Measurements from ENCODE around the gene TSNAX.

Gene TSNAX

DNA sequence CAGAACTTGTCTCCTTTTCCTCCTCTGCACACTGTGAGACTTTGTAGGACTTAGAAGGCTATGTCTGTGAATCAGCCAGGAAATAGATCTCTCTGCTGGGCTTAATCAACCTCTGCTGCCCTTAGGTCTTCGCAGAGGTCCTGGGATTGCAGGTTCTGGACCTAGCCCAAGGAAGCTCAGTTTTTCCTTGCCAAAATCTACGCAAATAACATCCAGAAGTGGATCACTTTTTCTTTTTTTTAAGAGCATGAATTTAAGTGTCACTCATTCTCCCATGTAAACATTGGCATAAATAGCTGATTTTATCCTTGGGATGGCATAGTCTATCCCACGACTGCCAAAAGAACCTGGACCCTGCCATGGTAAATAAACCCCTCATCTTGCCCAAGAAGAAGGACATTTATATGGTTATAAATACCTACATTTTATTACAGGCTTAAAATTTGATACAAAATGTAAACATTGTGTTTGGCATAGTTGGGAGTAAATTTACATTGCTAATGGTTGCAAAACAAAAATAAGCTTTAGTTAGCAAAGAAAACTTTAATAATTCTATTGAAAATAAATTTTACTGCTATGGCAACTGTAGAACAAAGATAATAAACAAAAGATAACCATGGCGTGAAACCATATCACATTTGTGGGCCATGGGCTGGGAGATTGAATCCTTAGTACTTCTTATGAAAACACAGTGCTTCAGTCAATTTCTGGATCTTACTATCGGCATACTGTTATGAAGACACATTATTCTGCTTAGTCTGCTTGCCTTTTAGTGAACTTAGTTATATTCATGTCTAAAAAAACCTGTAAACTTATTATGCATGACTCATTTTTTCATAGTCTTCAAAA lies 73.6 kb downstream of the TSNAX start:
- no peak for DNase-seq (ENCODE audit: low read depth, low spot score)
- no peak overlapping the region for H3K4me3 ChIP-seq (ENCODE audit: insufficient read length, low read depth)
- no peaks in the 10 kb centered on the region for H3K4me1 ChIP-seq (ENCODE audit: insufficient read depth, insufficient read length)
- H3K36me3 ChIP-seq (ENCODE audit: insufficient read depth, insufficient read length, low read length) = no peaks in the 10 kb centered on the region
- TF ChIP-seq YY1 (IDR thresholded peaks at IDR 0.05; ENCODE audit: insufficient read depth, insufficient read length) = no peak
- peaks cover 3% of the 10 kb centered on the region for H3K27me3 ChIP-seq (ENCODE audit: insufficient read depth, insufficient read length)
- H3K9ac ChIP-seq (ENCODE audit: insufficient read length, low read depth) = no peak overlapping the region
- no peaks in the 10 kb centered on the region for H3K9me3 ChIP-seq (ENCODE audit: insufficient read depth, low read length)

DNA sequence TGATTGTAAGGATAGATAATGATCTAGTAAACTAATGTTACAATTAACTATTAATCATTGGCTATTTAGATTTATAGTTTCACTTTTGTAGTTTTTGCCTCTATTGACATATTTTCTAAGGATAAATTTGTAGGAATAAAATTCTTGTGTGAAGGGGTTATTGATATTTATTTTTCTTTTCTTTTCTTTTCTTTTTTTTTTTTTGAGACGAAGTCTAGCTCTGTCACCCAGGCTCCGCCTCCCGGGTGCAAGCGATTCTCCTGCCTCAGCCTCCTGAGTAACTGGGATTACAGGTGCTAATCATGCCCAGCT lies 74.2 kb downstream of the TSNAX start:
- no peaks in the 10 kb centered on the region for H3K36me3 ChIP-seq (ENCODE audit: insufficient read depth, insufficient read length, low read length)
- H3K4me1 ChIP-seq (ENCODE audit: insufficient read depth, insufficient read length) = no peaks in the 10 kb centered on the region
- H3K27me3 ChIP-seq (ENCODE audit: insufficient read depth, insufficient read length) = peaks cover 3% of the 10 kb centered on the region
- H3K9me3 ChIP-seq (ENCODE audit: insufficient read depth, low read length) = no peaks in the 10 kb centered on the region
- no peak overlapping the region for H3K9ac ChIP-seq (ENCODE audit: insufficient read length, low read depth)
- no peak overlapping the region for H3K4me3 ChIP-seq (ENCODE audit: insufficient read length, low read depth)
- no peak for DNase-seq (ENCODE audit: low read depth, low spot score)
- TF ChIP-seq SUZ12 (IDR thresholded peaks at IDR 0.05; ENCODE audit: extremely low read depth, insufficient read depth, insufficient read length) (no peak), YY1 (IDR thresholded peaks at IDR 0.05; ENCODE audit: insufficient read depth, insufficient read length) (no peak), ZNF274 (IDR thresholded peaks at IDR 0.05; ENCODE audit: low read depth, low read length) (no peak)

DNA sequence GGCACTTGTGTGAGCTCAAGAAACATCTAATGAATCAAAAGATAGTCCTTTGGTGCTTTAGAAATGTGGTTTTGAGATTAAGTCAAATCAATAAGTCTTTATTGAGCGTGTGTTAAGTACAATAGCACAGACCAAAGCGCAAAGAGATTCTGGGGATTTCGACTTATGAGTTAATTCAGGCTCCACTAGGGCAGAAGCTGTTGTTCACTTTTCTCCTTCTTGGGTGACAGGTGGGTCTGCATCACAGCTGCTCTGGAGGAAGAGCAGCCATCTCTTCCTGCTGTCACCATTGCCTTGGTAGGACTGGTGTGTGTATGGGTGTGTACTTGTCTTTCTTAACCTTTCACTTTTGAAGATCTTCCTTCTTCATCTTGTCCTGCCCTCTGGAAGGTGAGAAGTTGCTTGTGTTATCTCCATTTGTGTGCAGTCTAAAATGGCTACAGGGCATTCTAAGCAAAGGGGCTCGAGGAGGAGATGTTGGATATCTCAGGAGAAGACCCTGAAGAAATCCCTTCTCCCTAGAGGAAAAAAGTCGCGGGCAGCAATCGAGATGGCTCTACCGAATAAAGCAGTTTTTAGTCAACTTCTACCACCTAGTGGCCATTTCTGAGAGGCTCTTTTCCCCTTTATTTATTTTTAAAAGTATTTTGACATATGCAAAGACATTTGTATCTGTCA lies 75.3 kb downstream of the TSNAX start:
- H3K36me3 ChIP-seq (ENCODE audit: insufficient read depth, insufficient read length, low read length) = no peaks in the 10 kb centered on the region
- H3K27me3 ChIP-seq (ENCODE audit: insufficient read depth, insufficient read length) = peaks cover 3% of the 10 kb centered on the region
- H3K9ac ChIP-seq (ENCODE audit: insufficient read length, low read depth) = no peak overlapping the region
- TF ChIP-seq SUZ12 (IDR thresholded peaks at IDR 0.05; ENCODE audit: extremely low read depth, insufficient read depth, insufficient read length) = no peak
- TF ChIP-seq YY1 (IDR thresholded peaks at IDR 0.05; ENCODE audit: insufficient read depth, insufficient read length) = no peak
- TF ChIP-seq ZNF274 (IDR thresholded peaks at IDR 0.05; ENCODE audit: low read depth, low read length) = no peak
- no peaks in the 10 kb centered on the region for H3K4me1 ChIP-seq (ENCODE audit: insufficient read depth, insufficient read length)
- H3K9me3 ChIP-seq (ENCODE audit: insufficient read depth, low read length) = no peaks in the 10 kb centered on the region
- peak; percentile 63 for DNase-seq (ENCODE audit: low read depth, low spot score)
- no peak overlapping the region for H3K4me3 ChIP-seq (ENCODE audit: insufficient read length, low read depth)

DNA sequence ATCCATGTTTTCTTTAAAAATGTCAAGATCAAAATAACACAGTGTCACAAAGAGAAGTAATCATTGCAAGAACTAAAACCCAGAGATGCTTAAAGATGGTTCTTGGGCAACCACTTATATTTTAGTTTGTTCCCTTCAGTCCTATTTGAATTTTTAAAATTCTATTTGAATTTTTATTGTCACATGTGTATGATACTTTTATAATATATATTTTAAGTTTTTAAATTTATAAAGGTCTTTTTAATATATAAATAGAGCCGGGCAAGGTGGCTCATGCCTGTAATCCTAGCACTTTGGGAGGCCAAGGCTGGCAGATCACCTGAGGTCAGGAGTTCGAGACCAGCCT lies 75.8 kb downstream of the TSNAX start:
- TF ChIP-seq SUZ12 (IDR thresholded peaks at IDR 0.05; ENCODE audit: extremely low read depth, insufficient read depth, insufficient read length) = no peak
- no peak for TF ChIP-seq ZNF274 (IDR thresholded peaks at IDR 0.05; ENCODE audit: low read depth, low read length)
- TF ChIP-seq YY1 (IDR thresholded peaks at IDR 0.05; ENCODE audit: insufficient read depth, insufficient read length) = no peak
- no peak overlapping the region for H3K4me3 ChIP-seq (ENCODE audit: insufficient read length, low read depth)
- peaks cover 3% of the 10 kb centered on the region for H3K27me3 ChIP-seq (ENCODE audit: insufficient read depth, insufficient read length)
- H3K9ac ChIP-seq (ENCODE audit: insufficient read length, low read depth) = no peak overlapping the region
- H3K9me3 ChIP-seq (ENCODE audit: insufficient read depth, low read length) = no peaks in the 10 kb centered on the region
- no peak for DNase-seq (ENCODE audit: low read depth, low spot score)
- H3K36me3 ChIP-seq (ENCODE audit: insufficient read depth, insufficient read length, low read length) = no peaks in the 10 kb centered on the region
- no peaks in the 10 kb centered on the region for H3K4me1 ChIP-seq (ENCODE audit: insufficient read depth, insufficient read length)

DNA sequence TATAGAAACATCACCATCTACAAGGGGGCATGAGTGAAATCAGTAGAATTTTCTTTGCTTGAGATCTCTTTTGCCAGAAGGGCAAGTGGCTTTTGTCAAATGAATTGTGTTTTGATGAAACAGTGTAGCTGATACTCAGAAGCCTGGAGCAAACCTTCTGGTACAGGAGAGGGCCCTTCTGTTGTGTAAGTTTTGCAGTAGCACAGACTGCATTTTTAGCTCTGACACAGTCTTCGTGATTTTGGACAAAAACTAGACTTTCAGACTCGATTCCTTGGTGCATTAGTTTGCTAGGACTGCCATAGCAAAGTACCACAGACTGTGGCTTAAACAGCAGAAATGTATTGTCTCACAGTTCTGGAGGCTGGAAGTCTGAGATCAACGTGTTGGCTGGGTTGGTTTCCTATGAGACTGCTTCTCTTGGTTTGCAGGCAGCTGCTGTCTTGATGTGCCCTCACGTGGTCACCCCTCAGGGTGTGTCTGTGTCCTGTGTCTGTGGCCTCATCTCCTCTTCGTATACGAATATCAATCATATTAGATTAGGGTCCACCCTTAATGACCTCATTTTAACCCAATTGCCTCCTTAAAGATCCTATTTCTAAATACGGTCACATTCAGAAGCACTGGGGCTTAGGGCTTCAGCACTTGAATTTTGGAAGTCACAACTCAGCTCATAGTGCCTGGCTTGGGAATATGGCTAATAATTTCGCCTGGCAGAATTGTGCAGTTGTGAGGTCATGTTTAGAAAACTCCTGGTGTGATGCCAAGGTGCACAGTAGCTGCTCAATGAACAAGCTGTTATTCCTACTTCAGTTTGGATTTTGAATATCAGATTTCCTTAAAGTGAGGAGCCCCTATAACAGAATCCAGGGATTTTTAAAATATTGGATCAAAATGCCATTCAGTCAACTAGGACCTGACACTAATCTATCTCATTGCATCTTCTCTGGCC lies 77.0 kb downstream of the TSNAX start:
- Histone ChIP-seq H3K36me3 (ENCODE audit: insufficient read depth, insufficient read length, low read length) (no peaks in the 10 kb centered on the region), H3K4me3 (ENCODE audit: insufficient read length, low read depth) (no peak overlapping the region), H3K9ac (ENCODE audit: insufficient read length, low read depth) (no peak overlapping the region), H3K9me3 (ENCODE audit: insufficient read depth, low read length) (no peaks in the 10 kb centered on the region), H3K4me1 (ENCODE audit: insufficient read depth, insufficient read length) (no peaks in the 10 kb centered on the region), H3K27me3 (ENCODE audit: insufficient read depth, insufficient read length) (peaks cover 3% of the 10 kb centered on the region)
- no peak for DNase-seq (ENCODE audit: low read depth, low spot score)
- no peak for TF ChIP-seq ZNF274 (IDR thresholded peaks at IDR 0.05; ENCODE audit: low read depth, low read length)
- TF ChIP-seq SUZ12 (IDR thresholded peaks at IDR 0.05; ENCODE audit: extremely low read depth, insufficient read depth, insufficient read length) = no peak

DNA sequence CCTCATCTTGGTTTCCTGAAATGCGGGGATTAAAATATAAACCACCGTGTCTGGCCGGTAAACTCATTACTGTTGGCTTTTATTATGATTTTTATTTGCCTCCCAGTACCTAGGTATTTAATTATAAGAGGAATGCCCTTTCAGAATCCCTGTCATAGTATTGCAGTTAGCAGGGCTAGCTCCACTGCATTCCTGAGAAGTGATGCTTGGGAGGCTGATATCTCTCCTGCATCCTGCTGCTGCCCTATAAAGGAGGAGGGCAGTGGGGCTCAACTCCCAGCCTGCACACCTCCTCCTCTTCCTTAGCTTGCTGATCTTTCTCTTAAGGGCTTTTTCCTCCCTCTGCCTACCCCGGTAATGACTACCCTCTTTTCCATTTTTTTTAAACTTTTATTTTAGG lies 78.2 kb downstream of the TSNAX start:
- no peak for TF ChIP-seq SUZ12 (IDR thresholded peaks at IDR 0.05; ENCODE audit: extremely low read depth, insufficient read depth, insufficient read length)
- no peaks in the 10 kb centered on the region for H3K4me1 ChIP-seq (ENCODE audit: insufficient read depth, insufficient read length)
- H3K36me3 ChIP-seq (ENCODE audit: insufficient read depth, insufficient read length, low read length) = no peaks in the 10 kb centered on the region
- no peak overlapping the region for H3K9ac ChIP-seq (ENCODE audit: insufficient read length, low read depth)
- no peak overlapping the region for H3K4me3 ChIP-seq (ENCODE audit: insufficient read length, low read depth)
- DNase-seq (ENCODE audit: low read depth, low spot score) = no peak
- peaks cover 3% of the 10 kb centered on the region for H3K27me3 ChIP-seq (ENCODE audit: insufficient read depth, insufficient read length)
- H3K9me3 ChIP-seq (ENCODE audit: insufficient read depth, low read length) = no peaks in the 10 kb centered on the region

DNA sequence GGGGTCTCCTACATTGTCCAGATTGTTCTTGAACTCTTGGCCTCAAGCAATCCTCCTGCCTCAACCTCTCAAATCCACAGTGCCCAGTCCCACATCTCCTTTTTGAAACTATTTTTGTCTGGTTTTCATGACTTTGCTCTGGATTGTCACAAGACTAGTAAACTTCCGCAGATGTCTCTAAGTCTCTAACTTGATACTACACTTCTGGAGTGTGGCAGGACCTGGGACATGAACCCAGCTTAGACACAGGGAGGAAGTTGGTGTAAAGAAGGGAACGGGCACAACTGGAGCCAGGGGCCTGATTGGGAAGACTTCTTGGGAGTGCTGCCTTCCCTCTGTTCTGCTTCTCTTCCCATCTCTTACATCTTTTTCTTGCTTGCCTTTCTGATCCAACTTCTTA lies 81.9 kb downstream of the TSNAX start:
- DNase-seq (ENCODE audit: low read depth, low spot score) = no peak
- TF ChIP-seq SUZ12 (IDR thresholded peaks at IDR 0.05; ENCODE audit: extremely low read depth, insufficient read depth, insufficient read length) (no peak), YY1 (IDR thresholded peaks at IDR 0.05; ENCODE audit: insufficient read depth, insufficient read length) (no peak)
- Histone ChIP-seq H3K4me3 (ENCODE audit: insufficient read length, low read depth) (no peak overlapping the region), H3K27me3 (ENCODE audit: insufficient read depth, insufficient read length) (no peaks in the 10 kb centered on the region), H3K9ac (ENCODE audit: insufficient read length, low read depth) (no peak overlapping the region), H3K4me1 (ENCODE audit: insufficient read depth, insufficient read length) (no peaks in the 10 kb centered on the region), H3K36me3 (ENCODE audit: insufficient read depth, insufficient read length, low read length) (no peaks in the 10 kb centered on the region), H3K9me3 (ENCODE audit: insufficient read depth, low read length) (no peaks in the 10 kb centered on the region)

All from NT2/D1 (cell line).